Measurements from ENCODE around the gene FGFR2. TPM values are rescaled to one million over a fixed set of nuclear protein-coding genes. Genes with fewer than 3 reads are reported as not detected.

Gene FGFR2
- total RNA-seq, 1 donor from 2014 or later = 71.9 TPM

DNA sequence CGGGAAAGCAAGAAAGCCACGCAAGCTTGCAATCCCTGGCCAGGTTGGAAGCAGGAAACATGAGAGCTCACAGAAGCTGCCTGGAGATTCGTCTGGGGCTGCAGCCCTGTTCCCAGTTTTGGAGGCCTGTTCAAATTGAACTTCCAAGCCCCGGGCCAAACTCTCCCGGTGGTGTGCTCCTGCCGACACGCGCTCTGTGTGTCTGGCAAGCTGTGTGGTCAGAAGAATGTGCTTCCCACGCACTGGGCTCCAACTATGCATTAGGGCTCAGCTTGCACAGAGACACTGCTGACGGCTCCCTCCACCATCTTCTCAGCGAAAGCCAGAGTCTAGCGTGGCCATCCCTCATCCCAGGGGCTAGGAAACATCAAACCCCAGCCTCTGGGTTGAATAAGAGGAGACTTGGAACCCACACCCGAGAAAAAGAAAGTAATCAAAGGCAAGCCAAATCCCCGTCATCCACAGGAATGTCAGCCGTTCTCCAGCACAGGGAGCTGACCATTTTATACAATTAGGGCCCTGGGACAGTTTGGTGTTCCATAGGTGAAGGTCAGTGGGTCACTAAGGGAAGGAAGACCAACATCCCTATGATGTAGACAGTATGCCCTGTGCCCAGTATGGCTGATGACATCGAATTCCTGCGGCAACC is 107.2 kb downstream of the FGFR2 start:
- no peak for DNase-seq

DNA sequence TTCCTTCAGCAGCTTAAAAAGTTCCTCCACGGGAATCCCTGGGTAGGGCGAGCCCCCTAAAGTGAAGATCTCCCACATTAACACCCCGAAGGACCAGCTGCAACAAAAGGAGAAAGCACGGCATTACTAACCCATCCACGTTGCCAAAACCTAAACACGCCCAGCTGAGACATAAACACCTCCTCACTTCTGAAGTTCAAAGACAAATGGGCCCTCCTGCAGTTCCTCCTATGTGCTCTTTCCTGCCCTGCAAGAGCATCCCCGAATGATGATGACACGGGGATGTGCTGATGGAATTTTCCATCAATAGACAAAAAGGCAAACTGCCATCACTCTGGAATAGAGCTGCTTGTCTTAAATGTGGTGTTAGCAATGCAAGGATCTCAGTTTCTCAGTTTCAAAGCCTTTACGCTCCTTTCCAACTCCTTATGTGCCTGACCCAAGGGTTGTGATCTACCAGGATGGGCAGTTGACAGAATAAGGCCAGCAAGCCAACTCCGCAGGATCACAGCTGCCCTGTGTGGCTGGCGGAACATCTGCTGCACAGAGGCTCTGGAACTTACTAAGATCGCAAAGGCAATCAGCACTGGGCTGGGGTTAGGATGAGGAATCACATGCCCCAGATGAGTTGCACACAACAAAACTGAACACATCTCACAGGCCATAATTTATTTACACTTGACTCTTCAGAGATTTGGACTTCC is 112.7 kb downstream of the FGFR2 start:
- DNase-seq = no peak

DNA sequence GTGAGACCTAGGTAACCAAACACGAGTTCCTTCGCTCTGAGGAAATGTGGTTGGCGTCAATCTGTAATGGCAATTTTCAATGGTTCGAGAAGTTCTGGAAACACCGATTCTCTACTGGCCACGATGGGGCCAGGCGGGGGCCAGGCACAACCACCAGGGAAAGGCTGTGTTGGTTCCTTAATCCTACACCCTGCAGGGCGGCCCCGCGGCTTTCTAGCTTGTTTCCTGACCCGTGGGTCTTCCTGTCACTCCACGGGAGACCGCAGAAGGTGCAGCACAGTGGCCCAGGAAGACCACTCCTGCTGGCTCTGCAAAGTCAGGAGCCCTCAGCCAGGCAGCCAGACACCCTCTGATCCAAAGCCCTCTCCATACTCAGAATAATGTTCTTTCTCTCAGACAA is 113.4 kb downstream of the FGFR2 start:
- DNase-seq = no peak

DNA sequence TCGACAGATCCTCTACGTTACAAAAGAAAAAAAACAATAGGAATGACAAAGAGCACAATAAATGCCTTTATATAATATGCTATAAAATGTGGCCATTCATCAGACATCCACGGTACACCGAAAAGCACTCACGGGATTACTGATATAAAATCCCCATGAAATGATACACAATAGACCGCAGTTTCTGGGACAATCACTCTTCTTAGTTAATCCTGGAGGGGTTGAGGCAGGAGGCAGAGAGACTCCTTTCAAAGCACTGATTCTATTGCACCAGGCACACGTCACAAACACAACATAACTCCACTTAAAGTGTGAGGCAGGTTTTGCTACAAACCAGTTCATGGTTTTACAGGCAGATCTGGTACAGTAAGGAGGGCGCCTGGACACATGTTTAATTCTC is 113.8 kb downstream of the FGFR2 start:
- DNase-seq = no peak

DNA sequence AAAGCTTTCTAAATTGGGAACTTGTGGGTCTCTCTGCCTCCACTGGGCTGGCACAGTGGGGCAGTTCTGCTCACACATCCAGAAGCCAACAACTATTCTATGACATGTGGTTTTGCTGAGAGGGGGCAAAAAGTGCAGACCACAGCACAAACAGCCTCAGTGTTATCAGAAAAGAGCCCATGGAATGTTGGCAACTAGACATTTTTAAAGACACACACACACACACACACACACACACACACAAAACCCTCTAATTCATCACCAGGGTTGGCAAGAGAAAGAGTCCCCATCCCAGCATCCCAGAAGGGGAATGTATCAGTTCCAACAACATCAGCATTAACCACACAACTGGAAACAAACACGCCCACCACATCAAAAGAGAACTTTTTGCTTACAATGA is 117.1 kb downstream of the FGFR2 start:
- no peak for DNase-seq

DNA sequence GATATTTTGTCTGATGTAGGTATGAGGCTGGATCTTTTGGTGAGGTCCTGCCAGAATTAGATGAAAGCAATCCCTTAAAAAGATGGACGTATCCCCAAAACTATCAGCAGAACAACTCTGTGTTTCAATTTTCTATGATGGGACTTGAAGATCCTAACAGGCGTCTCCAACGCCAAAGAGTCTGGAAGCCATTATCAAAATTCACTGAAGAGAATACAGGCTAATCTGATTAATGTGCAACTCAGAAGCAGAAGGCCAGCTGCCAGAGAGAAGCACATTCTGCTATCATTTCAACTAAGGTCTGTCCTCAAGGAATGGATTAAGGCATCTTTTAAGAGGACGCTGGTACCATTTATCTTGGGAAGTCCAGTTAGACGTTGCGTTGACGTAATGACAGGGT is 119.7 kb downstream of the FGFR2 start:
- no peak for DNase-seq

DNA sequence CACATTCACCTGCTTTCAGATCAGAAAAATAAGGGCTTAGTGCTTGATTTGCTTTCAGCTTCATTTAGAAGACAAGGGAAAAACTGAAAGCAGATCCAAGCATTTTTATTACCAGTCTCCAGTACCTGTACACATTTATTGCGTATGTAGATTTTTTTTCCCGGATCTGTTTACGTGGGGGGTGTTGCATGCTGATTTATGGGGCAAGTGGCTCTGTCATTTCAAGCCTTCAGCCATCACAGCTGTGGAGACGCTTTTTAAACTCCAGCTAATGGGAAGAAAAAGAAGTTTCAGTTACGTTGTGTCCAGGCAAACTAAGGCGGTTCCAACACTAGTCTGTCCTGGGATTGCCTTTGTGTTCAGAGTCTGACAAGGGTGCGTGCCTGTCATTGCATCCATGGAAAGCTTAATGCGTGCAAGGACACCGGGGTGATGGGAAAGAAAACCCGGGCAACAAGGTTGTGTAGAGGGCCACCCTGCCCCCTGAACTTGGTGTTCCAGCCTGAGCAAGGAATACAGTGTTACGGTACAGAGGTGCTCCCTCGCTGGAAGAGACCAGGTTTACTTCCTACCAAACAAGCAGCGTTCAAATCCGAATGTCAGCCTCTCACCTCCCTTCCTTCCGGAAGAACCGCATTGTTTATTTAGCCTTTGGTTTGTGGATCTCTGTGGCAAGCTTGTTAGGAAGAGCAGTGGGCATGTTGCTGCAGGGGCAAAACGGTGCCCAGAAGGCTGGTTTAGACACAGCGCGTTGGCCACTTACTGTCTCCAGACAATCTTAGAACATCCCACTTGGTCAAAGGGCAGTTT is 128.2 kb downstream of the FGFR2 start:
- no peak for DNase-seq

DNA sequence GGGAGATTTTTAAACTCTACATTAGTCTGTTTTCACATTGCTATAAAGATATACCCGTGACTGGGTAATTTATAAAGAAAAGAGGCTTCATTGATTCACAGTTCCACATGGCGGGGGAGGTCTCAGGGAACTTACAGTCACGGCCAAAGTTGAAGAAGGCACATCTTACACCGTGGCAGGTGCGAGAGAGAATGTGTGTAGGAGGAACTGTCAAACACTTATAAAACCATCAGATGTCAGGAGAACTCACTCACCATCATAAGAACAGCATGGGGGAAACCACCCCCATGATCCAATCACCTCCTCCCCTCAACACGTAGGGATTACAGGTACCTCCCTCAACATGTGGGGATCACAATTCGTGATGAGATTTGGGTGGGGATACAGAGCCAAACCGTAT is 129.5 kb downstream of the FGFR2 start:
- DNase-seq = no peak

DNA sequence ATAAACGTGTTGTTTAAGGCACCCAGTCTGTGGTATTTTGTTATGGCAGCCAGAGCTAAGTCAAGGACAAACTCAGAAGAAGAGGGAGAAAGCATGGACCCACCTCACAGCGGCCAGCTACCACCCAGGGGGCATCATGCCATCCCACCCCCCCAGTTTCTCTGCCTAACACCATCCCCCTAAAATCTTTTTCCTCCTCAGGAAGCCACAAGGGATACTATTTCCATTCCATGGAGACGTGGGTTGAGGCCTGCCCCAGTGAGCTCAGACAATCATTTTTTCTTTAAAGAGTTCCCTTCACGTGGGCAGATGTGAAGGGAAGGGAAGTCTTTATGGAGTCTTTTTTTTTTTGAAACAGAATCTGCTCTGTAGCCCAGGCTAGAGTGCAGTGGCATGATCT is 131.8 kb downstream of the FGFR2 start:
- DNase-seq = no peak

DNA sequence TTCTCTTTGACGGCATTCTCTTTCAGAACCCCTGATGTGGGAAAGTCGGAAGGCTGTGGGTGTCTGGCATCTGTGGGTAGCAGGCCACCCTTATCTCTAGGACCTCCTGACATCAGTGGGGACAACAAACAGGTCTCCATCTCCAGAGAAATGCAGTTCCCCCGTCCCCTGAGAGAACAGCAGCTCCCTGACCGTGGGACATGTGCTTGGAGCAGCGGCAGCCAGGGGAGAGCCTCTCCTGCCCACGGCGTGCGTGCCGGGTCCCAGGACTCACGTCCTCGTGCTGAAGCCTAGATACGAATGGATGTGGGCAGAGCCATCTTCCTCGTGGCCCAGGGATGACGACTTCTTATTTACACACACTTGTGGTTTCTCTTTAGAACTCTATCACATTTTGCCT is 133.0 kb downstream of the FGFR2 start:
- DNase-seq = no peak

DNA sequence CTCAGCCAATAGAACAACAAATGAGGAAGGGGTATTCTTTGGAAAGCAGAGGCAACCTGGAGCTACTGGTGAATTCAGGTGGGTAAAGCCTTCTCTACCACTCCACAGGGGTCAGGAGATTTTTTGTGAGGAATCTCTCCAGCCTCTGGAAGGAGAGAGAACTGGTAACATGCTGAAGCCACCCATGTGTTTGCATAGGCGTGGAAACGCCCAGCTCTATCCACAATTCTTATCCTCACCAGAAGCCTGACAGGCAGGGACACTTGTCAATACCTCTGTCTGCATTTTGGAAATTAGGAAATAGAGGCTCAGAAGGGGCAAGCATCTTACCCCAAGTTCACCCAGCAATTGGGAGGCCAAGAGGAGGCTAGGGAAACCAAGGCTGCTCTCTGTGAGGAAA is 133.7 kb downstream of the FGFR2 start:
- no peak for DNase-seq

DNA sequence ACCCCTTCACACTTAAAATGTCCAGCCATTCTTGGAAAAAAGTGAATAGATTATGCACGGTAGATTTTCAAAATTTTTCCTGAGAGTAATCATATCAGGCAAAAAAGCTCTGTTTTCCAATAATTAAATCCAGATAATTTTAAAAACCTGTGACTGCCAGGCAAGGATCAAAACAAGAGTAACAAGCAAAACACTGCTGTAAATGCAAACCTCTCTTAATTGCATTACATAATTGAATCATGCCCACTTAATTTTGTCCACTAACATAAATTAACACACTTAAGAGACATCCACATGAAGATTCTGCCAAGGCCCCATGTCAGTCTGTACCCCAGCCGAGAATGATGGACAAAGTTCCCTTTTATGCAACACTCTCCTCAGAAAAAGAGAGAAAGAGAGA is 135.3 kb downstream of the FGFR2 start:
- no peak for DNase-seq

DNA sequence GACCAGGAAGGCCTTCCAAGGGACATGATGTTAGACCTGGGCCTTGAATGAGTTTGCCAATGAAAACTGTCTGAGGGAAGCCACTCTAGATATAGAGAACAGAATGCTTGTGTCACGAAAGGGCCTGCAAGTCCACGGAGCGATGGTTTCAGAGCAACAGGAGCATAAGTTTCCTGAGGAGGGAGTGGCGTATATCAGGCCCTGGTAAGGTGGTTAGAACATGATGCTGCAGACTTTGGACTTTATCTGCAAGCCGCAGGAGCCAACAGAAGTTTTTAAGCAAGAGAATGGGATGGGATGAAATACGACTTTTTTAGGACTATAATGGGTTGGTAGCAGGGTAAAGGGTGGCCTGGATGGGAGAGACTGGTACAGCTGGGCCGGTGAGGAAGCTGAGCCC is 136.0 kb downstream of the FGFR2 start:
- DNase-seq = no peak

DNA sequence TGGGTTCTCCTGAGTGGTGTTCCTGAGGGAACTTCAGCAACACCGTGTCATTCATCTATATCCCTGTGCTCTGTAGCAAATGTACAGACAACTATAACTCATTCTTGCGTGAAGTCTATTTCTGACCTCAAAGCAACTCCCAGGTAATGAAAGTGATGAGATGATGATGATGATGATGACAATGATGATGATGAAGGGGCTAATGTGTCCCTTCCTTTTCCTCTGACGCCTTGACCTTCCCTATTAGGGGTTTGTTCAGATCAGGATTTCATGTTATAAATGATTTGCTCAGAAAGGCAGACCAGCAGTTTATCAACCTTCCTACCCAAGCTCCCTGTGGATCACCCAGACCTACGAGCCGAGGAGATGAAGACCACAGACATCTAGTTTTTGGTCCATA is 136.9 kb downstream of the FGFR2 start:
- DNase-seq = no peak

DNA sequence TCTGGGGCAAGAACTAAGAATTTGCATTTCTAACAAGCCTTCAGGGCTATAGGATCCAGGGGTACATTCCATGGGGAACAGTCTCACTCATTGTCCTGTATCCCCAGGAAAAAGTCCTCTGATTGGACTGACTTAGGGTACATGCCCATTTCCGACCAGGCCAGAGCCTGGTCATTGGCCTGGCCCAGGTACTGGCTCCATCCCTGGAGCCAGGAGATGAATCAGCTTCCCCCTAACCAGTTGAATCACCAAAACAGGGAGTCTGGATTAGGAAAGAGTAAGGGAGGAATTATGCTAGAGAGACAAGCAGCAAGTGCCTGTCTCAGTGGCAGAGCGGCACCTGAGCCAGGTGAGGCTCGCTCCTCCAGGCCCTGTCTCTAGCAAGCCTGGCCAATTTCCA is 137.5 kb downstream of the FGFR2 start:
- no peak for DNase-seq

DNA sequence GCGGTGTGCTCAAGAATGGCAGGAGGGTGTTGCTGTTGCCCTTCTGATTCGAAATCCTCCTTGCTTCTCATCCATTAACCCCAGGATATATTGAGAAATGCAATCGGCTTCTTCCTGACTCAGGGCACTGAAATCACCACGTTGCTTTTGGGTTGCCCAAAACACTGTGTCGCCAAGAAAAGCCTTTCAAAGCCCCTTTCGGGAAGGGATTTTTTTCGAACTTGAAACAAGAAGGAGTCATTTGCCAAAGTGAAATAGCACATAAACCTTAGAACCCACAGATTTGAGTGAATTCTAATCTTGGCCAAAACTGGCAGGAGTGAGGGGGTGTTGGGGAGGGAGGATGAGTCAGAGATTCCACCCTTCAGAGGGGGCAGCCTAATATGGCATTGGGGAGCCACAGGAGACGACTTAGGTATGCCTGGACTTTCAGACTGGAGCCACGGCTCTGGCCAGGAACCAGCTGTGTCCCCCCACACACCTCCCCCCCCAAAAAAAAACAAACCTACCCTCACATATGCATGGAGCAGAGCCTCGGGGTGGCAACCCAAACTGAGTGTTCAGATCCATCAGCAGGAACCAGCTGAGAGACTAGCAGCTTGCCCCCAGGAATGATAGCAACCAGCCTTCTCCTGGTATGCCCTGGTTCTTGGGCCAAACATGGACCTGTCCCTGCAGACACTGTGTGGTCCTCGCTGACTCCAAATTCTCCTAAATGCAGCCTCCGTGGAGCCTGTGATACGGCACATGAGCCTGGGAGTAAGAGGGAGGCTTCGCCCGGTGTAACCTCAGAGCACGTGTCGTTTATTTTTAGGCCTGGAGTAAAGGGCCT is 138.4 kb downstream of the FGFR2 start:
- no peak for DNase-seq

DNA sequence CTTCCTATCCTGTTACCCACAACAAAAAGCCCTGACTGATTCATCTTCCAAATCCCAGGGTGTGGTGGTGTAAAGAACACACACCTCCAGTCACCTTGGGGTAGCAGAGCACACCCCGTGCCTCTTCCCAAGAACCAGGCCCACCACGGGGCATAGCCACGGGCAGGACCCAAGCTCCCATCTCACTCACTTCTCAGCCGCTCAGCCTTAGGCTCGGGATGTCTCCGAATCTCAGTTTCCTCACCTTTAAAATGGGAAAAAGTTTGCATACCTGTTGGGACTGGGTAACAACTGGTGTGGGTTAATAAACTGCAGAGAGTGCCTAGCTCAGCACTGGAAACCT is 139.0 kb downstream of the FGFR2 start:
- no peak for DNase-seq

DNA sequence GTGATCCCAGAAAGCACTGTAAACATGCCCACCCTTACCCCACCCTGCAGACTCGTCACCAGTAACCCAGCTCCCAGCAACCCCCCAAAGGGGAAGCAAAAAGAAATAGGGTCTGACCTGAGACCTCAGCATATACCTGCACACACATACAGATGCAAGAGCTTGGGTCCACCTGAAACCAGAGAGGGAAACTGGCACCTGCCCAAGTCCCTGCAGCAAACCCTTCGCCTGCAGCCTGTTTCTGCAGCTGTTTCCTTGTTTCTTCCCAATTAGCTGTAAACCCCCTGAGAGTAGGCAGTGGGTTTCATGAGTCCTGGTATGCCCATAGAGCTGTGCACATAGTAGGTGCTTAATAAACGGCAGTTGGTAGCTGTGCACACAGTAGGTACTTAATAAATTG is 140.5 kb downstream of the FGFR2 start:
- no peak for DNase-seq

DNA sequence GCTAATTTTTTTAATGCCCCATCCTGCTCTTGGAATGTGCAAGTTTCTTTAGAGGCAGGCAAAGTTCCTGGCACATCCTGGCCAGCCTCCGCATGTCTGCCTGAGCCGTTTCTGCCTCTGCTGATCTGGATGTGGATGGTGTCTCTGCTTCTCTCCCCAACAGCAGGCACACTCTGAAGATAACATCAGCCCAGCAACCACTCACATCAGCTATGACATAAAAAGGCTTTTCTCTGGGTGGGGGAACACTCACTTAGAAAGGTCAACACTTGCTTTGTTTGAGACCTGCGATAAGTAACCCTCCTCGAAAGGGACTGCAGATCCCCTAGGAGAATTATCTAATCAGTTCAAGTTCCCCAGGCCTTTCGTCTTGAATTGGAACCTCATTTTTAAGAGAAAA is 142.9 kb downstream of the FGFR2 start:
- no peak for DNase-seq

DNA sequence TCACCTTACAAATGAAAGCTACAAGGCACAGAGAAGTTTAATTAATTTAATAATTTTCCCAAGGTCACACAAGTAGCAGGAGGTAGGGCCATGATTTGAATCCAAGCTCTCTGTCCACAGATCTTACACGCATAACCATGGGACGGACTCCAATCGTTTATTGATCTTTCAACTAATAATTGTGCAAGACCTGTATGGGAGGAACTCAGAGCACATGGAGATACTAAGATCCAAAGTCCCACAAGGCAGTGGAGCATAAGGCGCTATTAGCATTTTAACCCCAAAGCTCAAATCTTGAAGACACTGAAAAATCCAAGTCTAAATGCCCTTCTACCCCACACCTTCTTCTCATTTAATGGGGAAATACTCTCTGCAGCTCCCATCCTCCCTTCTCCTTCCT is 143.5 kb downstream of the FGFR2 start:
- no peak for DNase-seq

DNA sequence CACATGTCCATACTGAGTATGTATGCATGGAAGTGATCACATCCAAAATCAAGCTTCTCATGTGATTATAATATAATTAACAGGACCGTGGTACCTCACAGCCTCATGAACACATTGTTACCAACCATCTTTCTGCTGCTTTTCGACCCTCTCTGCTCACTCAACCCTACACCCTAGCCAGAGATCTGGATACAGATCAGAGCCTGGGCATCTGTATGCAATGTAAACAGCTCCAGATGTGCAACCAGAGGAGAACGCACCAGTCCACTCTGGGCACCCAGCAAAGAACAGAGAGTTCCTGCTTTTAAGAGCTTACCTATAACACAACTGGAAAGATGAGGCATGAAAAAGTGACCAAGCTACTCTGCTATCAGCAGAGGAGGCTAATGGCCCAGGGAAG is 145.1 kb downstream of the FGFR2 start:
- no peak for DNase-seq

DNA sequence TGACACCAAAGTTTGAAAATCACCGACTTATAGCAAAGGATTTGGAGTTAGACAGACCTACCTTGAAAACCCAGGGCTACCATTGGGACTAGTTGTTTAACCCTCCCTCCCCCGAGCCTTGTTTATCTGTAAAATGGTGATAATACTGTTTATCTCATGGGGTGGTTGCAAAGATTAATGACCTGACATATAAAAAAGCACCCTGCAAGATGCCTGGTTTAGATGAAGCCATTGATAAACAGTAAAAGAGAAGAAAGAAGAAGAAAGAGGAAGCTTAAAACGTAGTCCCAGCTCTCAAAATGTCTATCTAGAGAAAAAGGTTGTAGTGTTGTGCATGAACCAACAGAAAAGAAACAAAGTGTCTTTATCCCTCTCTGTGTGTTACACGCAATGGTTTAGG is 145.7 kb downstream of the FGFR2 start:
- no peak for DNase-seq

DNA sequence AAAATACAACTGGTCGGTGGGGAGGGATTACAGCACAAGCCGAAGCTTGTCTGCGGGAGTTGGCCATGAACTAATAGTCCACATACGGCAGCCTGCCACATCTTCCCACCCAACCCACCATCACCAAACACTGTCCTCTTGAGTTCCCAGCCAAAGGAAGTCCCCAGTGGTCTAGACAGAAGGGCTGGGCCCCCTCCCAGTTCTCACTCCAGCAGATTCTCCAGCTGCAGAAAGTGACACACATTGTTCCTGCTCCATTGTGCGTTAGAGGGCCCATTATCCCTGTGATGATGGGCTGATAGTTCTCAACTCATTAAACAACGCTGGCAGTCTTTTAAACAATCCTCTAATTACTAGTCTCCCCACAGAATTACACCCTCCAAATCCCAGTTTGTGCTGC is 148.0 kb downstream of the FGFR2 start:
- DNase-seq = no peak

All from occipital lobe (tissue), 2 donors.